Adrenal gland (tissue), 5 donors: ENCODE results near the gene SHLD2.
"Not testable (repeated sequence)": the region's sequence is repeated elsewhere in the genome, so short reads cannot be mapped to it uniquely, and the experiment has no call there.

Experiments used
- CTCF ChIP-seq, 6 experiments: fragments of 450-650 bp in 4 of 6; fragments of 200-600 bp in 2 of 6; sonication (generic) in 1 of 6; IDR thresholded peaks; 1 replicate in 5 of 6; 2 replicates in 1 of 6; pipeline versions ENCODE4 v1.5.1 to v1.8.0; 2016 to 2021; ENCODE audit warnings: antibody characterized with exemption in 6 of 6, mild to moderate bottlenecking in 2 of 6, moderate library complexity in 1 of 6
- POLR2A ChIP-seq, 2 donors: fragments of 450-650 bp; IDR thresholded peaks; one replicate each; pipeline ENCODE4 v1.6.1; 2017; ENCODE audit warnings: antibody characterized with exemption in 2 of 2, mild to moderate bottlenecking in 2 of 2, moderate library complexity in 1 of 2
- donor health status: DM: no; HTN: no; CAD: no.

- peak in 4 of 6 experiments; percentile 8 to 27 (median 25) for TF ChIP-seq CTCF (IDR thresholded peaks at IDR 0.05)
- not testable (repeated sequence) for TF ChIP-seq POLR2A (IDR thresholded peaks at IDR 0.05)
Observed at GRCh38 chr10:87149020-87149609, 54.1 kb downstream of the SHLD2 start.
